Stimulated activated effector memory CD8-positive, alpha-beta T cell treated with anti-CD3 and anti-CD28 coated beads, Interleukin-12 subunit alpha, Interleukin-12 subunit beta, amount 100 ng/mL, for 72 hours (primary cell): Measurements from ENCODE around the gene WWOX.
"Not testable (repeated sequence)": the region's sequence is repeated elsewhere in the genome, so short reads cannot be mapped to it uniquely, and the experiment has no call there.

ENCODE experiments used
- ATAC-seq: fragments of 150-1000 bp; cut with Tn5 transposase; 2 replicates; pipeline ENCODE4 v1.10.0; 2021
- DNase-seq, 2 donors: peaks; one replicate each; pipeline ENCODE4 v3.0.0; 2021 to 2022; ENCODE audit warnings: low spot score in 2 of 2
- H3K27ac Mint-ChIP-seq: one replicate; pipeline ENCODE4 v1.8.0; 2022; ENCODE audit warnings: mild to moderate bottlenecking, mixed read lengths
- H3K36me3 Mint-ChIP-seq: one replicate; pipeline ENCODE4 v1.8.0; 2022; ENCODE audit warnings: mild to moderate bottlenecking, mixed read lengths
- H3K4me1 Mint-ChIP-seq: one replicate; pipeline ENCODE4 v1.8.0; 2022; ENCODE audit warnings: mixed read lengths
- H3K4me3 Mint-ChIP-seq: one replicate; pipeline ENCODE4 v1.8.0; 2022; ENCODE audit warnings: mild to moderate bottlenecking, mixed read lengths
- H3K9me3 Mint-ChIP-seq: one replicate; pipeline ENCODE4 v1.8.0; 2022; ENCODE audit warnings: mixed read lengths

The WWOX gene

GRCh38 chr16:79248351-79248750 lies 1148.9 kb downstream of the WWOX start:
- Mint-ChIP-seq H3K9me3 (no peaks in the 10 kb centered on the region), H3K4me1 (peaks cover 4% of the 10 kb centered on the region), H3K27ac (no peak overlapping the region), H3K36me3 (no peaks in the 10 kb centered on the region), H3K4me3 (no peak overlapping the region)
- DNase-seq = no peak
- no peak for ATAC-seq

DNA sequence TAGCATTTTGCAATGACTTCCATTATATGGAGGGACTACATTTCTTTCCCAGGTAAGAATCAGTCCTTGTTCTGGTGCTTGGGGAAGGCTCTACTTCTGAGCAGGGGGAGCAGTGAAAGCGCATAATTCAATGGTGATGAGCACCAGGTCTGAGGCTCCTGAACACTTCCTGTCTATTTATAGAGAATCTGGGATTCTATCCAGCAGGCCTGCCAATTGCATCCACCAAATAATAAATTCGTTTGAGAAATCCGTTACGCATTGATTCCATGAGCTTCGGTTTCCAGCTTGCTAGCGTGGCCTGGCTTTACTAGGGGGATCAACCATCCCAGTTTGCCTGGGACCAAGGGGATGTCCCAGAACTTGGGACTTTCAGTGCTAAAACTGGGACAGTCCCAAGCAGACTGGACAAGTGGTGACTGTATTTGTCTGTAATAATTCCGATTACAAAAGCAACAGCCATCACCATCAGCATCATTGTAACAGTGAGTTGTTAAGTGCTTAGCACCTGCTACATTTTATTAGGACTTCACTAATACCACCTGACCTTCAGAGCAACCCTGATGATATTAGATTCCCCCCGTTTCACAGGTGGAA lies 1151.1 kb downstream of the WWOX start:
- no peaks in the 10 kb centered on the region for H3K9me3 Mint-ChIP-seq
- peaks cover 6% of the 10 kb centered on the region for H3K4me1 Mint-ChIP-seq
- no peaks in the 10 kb centered on the region for H3K36me3 Mint-ChIP-seq
- DNase-seq = no peak
- H3K4me3 Mint-ChIP-seq = no peak overlapping the region
- no peak overlapping the region for H3K27ac Mint-ChIP-seq
- ATAC-seq = no peak

GRCh38 chr16:79253100-79253631 lies 1153.7 kb downstream of the WWOX start:
- H3K4me1 Mint-ChIP-seq = peaks cover 6% of the 10 kb centered on the region
- no peak for DNase-seq
- H3K4me3 Mint-ChIP-seq = no peak overlapping the region
- no peaks in the 10 kb centered on the region for H3K9me3 Mint-ChIP-seq
- ATAC-seq = no peak
- no peaks in the 10 kb centered on the region for H3K36me3 Mint-ChIP-seq
- H3K27ac Mint-ChIP-seq = no peak overlapping the region

GRCh38 chr16:79257953-79258490 lies 1158.6 kb downstream of the WWOX start:
- DNase-seq (no peak), ATAC-seq (peak; percentile 36)
- H3K27ac Mint-ChIP-seq = peak overlapping the region; percentile 20
- H3K4me1 Mint-ChIP-seq = peaks cover 42% of the 10 kb centered on the region
- no peak overlapping the region for H3K4me3 Mint-ChIP-seq
- no peaks in the 10 kb centered on the region for H3K9me3 Mint-ChIP-seq
- no peaks in the 10 kb centered on the region for H3K36me3 Mint-ChIP-seq

DNA sequence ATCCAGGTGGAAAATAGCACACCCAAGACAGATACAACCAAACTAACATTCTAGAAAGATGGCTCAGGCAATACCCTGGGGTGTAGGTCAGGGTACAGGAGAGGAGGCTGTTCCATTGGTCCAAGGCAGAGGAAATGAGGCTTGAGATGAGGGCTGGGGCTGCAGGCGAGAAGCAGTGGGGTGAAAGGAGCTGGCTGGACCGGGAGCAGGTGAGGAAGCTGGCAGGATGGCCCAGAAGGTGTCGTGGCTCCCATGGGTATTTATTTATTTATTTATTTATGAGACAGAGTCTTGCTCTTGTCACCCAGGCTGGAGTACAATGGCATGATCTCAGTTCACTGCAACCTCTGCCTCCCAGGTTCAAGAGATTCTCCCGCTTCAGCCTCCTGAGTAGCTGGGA lies 1161.4 kb downstream of the WWOX start:
- Mint-ChIP-seq H3K27ac (peak overlapping the region; percentile 58), H3K4me1 (peaks cover 65% of the 10 kb centered on the region)
- H3K36me3 Mint-ChIP-seq, DNase-seq, ATAC-seq, H3K4me3 Mint-ChIP-seq, H3K9me3 Mint-ChIP-seq: not testable (repeated sequence)

- Mint-ChIP-seq H3K4me3 (no peak overlapping the region), H3K36me3 (no peaks in the 10 kb centered on the region), H3K27ac (peak overlapping the region; percentile 58), H3K9me3 (no peaks in the 10 kb centered on the region), H3K4me1 (peaks cover 71% of the 10 kb centered on the region)
- ATAC-seq (peak; percentile 78), DNase-seq (peak in 1 of 2 donors; percentile 69)
Observed at GRCh38 chr16:79261481-79261940, 1162.1 kb downstream of the WWOX start.

DNA sequence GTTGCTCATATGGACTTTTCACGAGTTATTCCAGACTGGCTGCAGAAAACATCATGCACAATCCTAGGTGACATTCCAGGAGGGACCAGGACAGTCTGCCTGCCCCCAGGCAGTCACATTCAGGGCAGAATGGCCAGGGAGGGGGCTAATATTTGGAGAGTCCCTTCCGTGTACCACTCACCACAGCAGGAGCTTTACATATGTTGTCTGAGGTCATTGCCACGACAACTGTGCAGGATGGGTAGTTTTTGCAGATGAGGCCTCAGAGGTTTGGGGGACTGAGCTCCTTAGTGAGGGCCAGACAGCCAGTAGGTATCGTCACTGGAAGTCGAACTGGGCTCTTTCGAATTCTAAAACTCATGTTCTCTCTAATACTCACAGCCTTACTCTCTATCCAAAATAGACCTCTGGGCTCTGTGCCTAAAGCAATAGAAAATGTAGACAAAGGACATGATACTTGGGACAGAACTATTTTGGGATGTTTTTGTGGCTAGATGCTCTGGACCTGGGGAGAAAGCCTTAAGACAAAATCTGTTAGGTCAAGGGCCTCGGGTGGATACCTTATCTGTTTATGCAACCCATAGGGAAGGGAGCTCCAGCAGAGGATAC lies 1162.6 kb downstream of the WWOX start:
- Mint-ChIP-seq H3K4me1 (peaks cover 76% of the 10 kb centered on the region), H3K9me3 (no peaks in the 10 kb centered on the region), H3K27ac (no peak overlapping the region), H3K36me3 (no peaks in the 10 kb centered on the region), H3K4me3 (no peak overlapping the region)
- DNase-seq = no peak
- ATAC-seq = no peak
